K562 (cell line): ENCODE data around the gene DRD3. TPM values are rescaled to one million over a fixed set of nuclear protein-coding genes. Genes with fewer than 3 reads are reported as not detected.

Experiments used
- BCLAF1 ChIP-seq, 2 experiments: fragments of 450-650 bp in 1 of 2; IDR thresholded peaks; 2 replicates each; pipeline ENCODE4 v1.6.1; 2011 to 2017; ENCODE audit warnings: low read depth in 2 of 2, antibody characterized with exemption in 1 of 2, borderline replicate concordance in 1 of 2, low read length in 1 of 2, mild to moderate bottlenecking in 1 of 2, mixed read lengths in 1 of 2; ENCODE audit not compliant: control insufficient read depth in 1 of 2
- E2F3 ChIP-seq: fragments of 250-450 bp; sonication (Bioruptor Pico); IDR thresholded peaks from 2 replicates; pipeline ENCODE4 v1.4.0; 2020; ENCODE audit warnings: mild to moderate bottlenecking
- E2F8 ChIP-seq: fragments of 450-650 bp; IDR thresholded peaks from 2 replicates; pipeline ENCODE4 v1.7.1; 2018; ENCODE audit warnings: mild to moderate bottlenecking, low read depth; ENCODE audit not compliant: partially characterized antibody
- HNRNPUL1 ChIP-seq: fragments of 200-400 bp; formaldehyde crosslinking; IDR thresholded peaks from 2 replicates; pipeline ENCODE4 v1.6.1; 2017; ENCODE audit warnings: low read length
- MTA1 ChIP-seq: fragments of 450-650 bp; IDR thresholded peaks from 2 replicates; pipeline ENCODE4 v1.6.1; 2017; ENCODE audit warnings: borderline replicate concordance
- NONO ChIP-seq, 2 experiments: fragments of 200-400 bp in 1 of 2; fragments of 450-650 bp in 1 of 2; formaldehyde crosslinking in 1 of 2; IDR thresholded peaks; 2 replicates each; pipeline ENCODE4 v1.6.1; 2017; ENCODE audit warnings: low read depth in 2 of 2, mild to moderate bottlenecking in 2 of 2, moderate library complexity in 2 of 2, low read length in 1 of 2
- RBM15 ChIP-seq: fragments of 200-400 bp; formaldehyde crosslinking; IDR thresholded peaks from 2 replicates; pipeline ENCODE4 v1.6.1; 2018; ENCODE audit warnings: mild to moderate bottlenecking, low read length, moderate library complexity; ENCODE audit not compliant: insufficient read depth
- RBM22 ChIP-seq: fragments of 200-400 bp; formaldehyde crosslinking; IDR thresholded peaks from 2 replicates; pipeline ENCODE4 v1.6.1; 2018; ENCODE audit warnings: low read length, low read depth; ENCODE audit not compliant: poor library complexity, severe bottlenecking
- TOE1 ChIP-seq, 2 experiments: fragments of 450-650 bp in 1 of 2; sonication (generic) in 1 of 2; formaldehyde crosslinking in 1 of 2; IDR thresholded peaks; 2 replicates each; pipeline versions ENCODE4 v1.7.1 to v1.8.0; 2016 to 2022; ENCODE audit warnings: borderline replicate concordance in 2 of 2, mild to moderate bottlenecking in 2 of 2, antibody characterized with exemption in 1 of 2, inconsistent platforms in 1 of 2, low read depth in 1 of 2, missing genetic modification reagents in 1 of 2, moderate library complexity in 1 of 2
- ZC3H11A ChIP-seq: IDR thresholded peaks from 2 replicates; pipeline ENCODE4 v1.6.1; 2012; ENCODE audit warnings: low read depth, low read length, improper control_type of control experiment
- ZC3H8 ChIP-seq: fragments of 450-650 bp; IDR thresholded peaks from 2 replicates; pipeline ENCODE4 v1.6.1; 2017
- ZNF639 ChIP-seq, 2 experiments: fragments of 200-800 bp in 1 of 2; sonication (Bioruptor generic) in 1 of 2; sonication (generic) in 1 of 2; formaldehyde crosslinking in 1 of 2; IDR thresholded peaks in 1 of 2; conservative IDR thresholded peaks in 1 of 2; 2 replicates each; pipeline versions ENCODE4 v1.5.0 to v1.6.1; 2016 to 2020; ENCODE audit warnings: missing compliant biosample characterization in 1 of 2, missing genetic modification characterization in 1 of 2, missing genetic modification reagents in 1 of 2
- polyA plus RNA-seq, 8 experiments: library from polyadenylated mRNA; depleted of rRNA in 4 of 8; stranded (reverse) in 5 of 8; unstranded in 3 of 8; fragments of >200 nt; fragmentation: Nextera tagmentation in 2 of 8; fragmentation: Illumina TruSeq in 1 of 8; extraction: Ambion mirVana in 2 of 8; extraction: Trizol in 1 of 8; gene quantifications; 2 replicates each; pipeline versions ENCODE4 v1.2.1 to v1.2.3, GENCODE V29; 2011 to 2014; ENCODE audit warnings: inconsistent platforms in 1 of 8, missing spikeins in 1 of 8
- total RNA-seq, 7 experiments: library from RNA; depleted of rRNA in 6 of 7; stranded (reverse); fragments of >200 nt in 6 of 7; fragmentation: Illumina TruSeq in 2 of 7; extraction: Trizol in 2 of 7; gene quantifications; 2 replicates each; pipeline versions ENCODE4 v1.2.1 to v1.2.3, GENCODE V29; 2011 to 2021; ENCODE audit warnings: low replicate concordance in 1 of 7

The DRD3 gene
- total and polyA plus RNA-seq, 9 of the 15 experiments (the other 6 are each of a cell fraction or from before 2014, with no cell fraction given) = not detected

- no peak for TF ChIP-seq E2F8
- TF ChIP-seq E2F3 (CRISPR knock-in tag) = no peak
- TF ChIP-seq RBM15 = no peak
- TF ChIP-seq TOE1 (IDR thresholded peaks at IDR 0.05; ENCODE audit: borderline replicate concordance) = no peak
- TF ChIP-seq TOE1 (CRISPR knock-in tag; IDR thresholded peaks at IDR 0.05; ENCODE audit: borderline replicate concordance, low read depth) = no peak
- no peak for TF ChIP-seq ZC3H11A
- no peak for TF ChIP-seq BCLAF1 (IDR thresholded peaks at IDR 0.05; ENCODE audit: borderline replicate concordance in 1 of 2, control insufficient read depth in 1 of 2, low read depth in 2 of 2, low read length in 1 of 2)
- TF ChIP-seq MTA1 = no peak
- TF ChIP-seq RBM22 = no peak
- no peak for TF ChIP-seq HNRNPUL1
- no peak for TF ChIP-seq NONO (IDR thresholded peaks at IDR 0.05; ENCODE audit: low read depth in 2 of 2, low read length in 1 of 2)
- TF ChIP-seq ZC3H8 = no peak
- TF ChIP-seq ZNF639 (CRISPR knock-in tag; conservative IDR thresholded peaks at IDR 0.05 in 1 of 2, IDR thresholded peaks at IDR 0.05 in 1 of 2) = no peak
These were observed 46.4 kb downstream of the DRD3 start (continued) for GRCh38 chr3:114132500-114132899.
